ENCODE data around the gene TBCD. TPM values are rescaled to one million over a fixed set of nuclear protein-coding genes. Genes with fewer than 3 reads are reported as not detected.

TBCD gene
- total RNA-seq, 1 donor from 2014 or later: 207 TPM

GRCh38 chr17:82794781-82795482 lies 43.1 kb downstream of the TBCD start:
- DNase-seq (ENCODE audit: low spot score): no peak
- peaks cover 5% of the 10 kb centered on the region for H3K27me3 Mint-ChIP-seq (ENCODE audit: unreplicated experiment)
- peaks cover 10% of the 10 kb centered on the region for H3K36me3 Mint-ChIP-seq (ENCODE audit: low read depth, unreplicated experiment)

GRCh38 chr17:82795615-82796014 lies 43.8 kb downstream of the TBCD start:
- Mint-ChIP-seq H3K36me3 (ENCODE audit: low read depth, unreplicated experiment) (peaks cover 11% of the 10 kb centered on the region), H3K4me1 (ENCODE audit: unreplicated experiment) (no peaks in the 10 kb centered on the region), H3K27ac (ENCODE audit: unreplicated experiment) (no peak overlapping the region), H3K4me3 (ENCODE audit: unreplicated experiment) (no peak overlapping the region), H3K27me3 (ENCODE audit: unreplicated experiment) (peaks cover 6% of the 10 kb centered on the region), H3K9me3 (ENCODE audit: unreplicated experiment) (no peaks in the 10 kb centered on the region)
- no peak for TF ChIP-seq CTCF (IDR thresholded peaks at IDR 0.05; ENCODE audit: unreplicated experiment)
- DNase-seq (ENCODE audit: low spot score): no peak

More at GRCh38 chr17:82794781-82795482, 43.1 kb downstream of the TBCD start:
- TF ChIP-seq CTCF (IDR thresholded peaks at IDR 0.05; ENCODE audit: unreplicated experiment): no peak
- Mint-ChIP-seq H3K9me3 (ENCODE audit: unreplicated experiment) (no peaks in the 10 kb centered on the region), H3K4me1 (ENCODE audit: unreplicated experiment) (no peaks in the 10 kb centered on the region), H3K4me3 (ENCODE audit: unreplicated experiment) (no peak overlapping the region), H3K27ac (ENCODE audit: unreplicated experiment) (no peak overlapping the region)

GRCh38 chr17:82797061-82797460 lies 45.2 kb downstream of the TBCD start:
- no peak for DNase-seq (ENCODE audit: low spot score)
- no peak overlapping the region for H3K27ac Mint-ChIP-seq (ENCODE audit: unreplicated experiment)
- H3K9me3 Mint-ChIP-seq (ENCODE audit: unreplicated experiment): peaks cover 5% of the 10 kb centered on the region
- H3K4me3 Mint-ChIP-seq (ENCODE audit: unreplicated experiment): no peak overlapping the region
- TF ChIP-seq CTCF (IDR thresholded peaks at IDR 0.05; ENCODE audit: unreplicated experiment): no peak
- peaks cover 2% of the 10 kb centered on the region for H3K4me1 Mint-ChIP-seq (ENCODE audit: unreplicated experiment)
- peaks cover 18% of the 10 kb centered on the region for H3K36me3 Mint-ChIP-seq (ENCODE audit: low read depth, unreplicated experiment)
- H3K27me3 Mint-ChIP-seq (ENCODE audit: unreplicated experiment): peaks cover 10% of the 10 kb centered on the region

GRCh38 chr17:82798752-82799151 lies 46.9 kb downstream of the TBCD start:
- peaks cover 2% of the 10 kb centered on the region for H3K4me1 Mint-ChIP-seq (ENCODE audit: unreplicated experiment)
- no peak for TF ChIP-seq CTCF (IDR thresholded peaks at IDR 0.05; ENCODE audit: unreplicated experiment)
- peaks cover 13% of the 10 kb centered on the region for H3K27me3 Mint-ChIP-seq (ENCODE audit: unreplicated experiment)
- no peak for DNase-seq (ENCODE audit: low spot score)
- no peak overlapping the region for H3K4me3 Mint-ChIP-seq (ENCODE audit: unreplicated experiment)
- H3K27ac Mint-ChIP-seq (ENCODE audit: unreplicated experiment): no peak overlapping the region
- H3K9me3 Mint-ChIP-seq (ENCODE audit: unreplicated experiment): peaks cover 5% of the 10 kb centered on the region
- peaks cover 26% of the 10 kb centered on the region for H3K36me3 Mint-ChIP-seq (ENCODE audit: low read depth, unreplicated experiment)

GRCh38 chr17:82799591-82799990 lies 47.7 kb downstream of the TBCD start:
- TF ChIP-seq CTCF (IDR thresholded peaks at IDR 0.05; ENCODE audit: unreplicated experiment): no peak
- H3K4me3 Mint-ChIP-seq (ENCODE audit: unreplicated experiment): no peak overlapping the region
- peaks cover 13% of the 10 kb centered on the region for H3K27me3 Mint-ChIP-seq (ENCODE audit: unreplicated experiment)
- H3K27ac Mint-ChIP-seq (ENCODE audit: unreplicated experiment): no peak overlapping the region
- peaks cover 2% of the 10 kb centered on the region for H3K4me1 Mint-ChIP-seq (ENCODE audit: unreplicated experiment)
- peaks cover 26% of the 10 kb centered on the region for H3K36me3 Mint-ChIP-seq (ENCODE audit: low read depth, unreplicated experiment)
- peaks cover 5% of the 10 kb centered on the region for H3K9me3 Mint-ChIP-seq (ENCODE audit: unreplicated experiment)
- no peak for DNase-seq (ENCODE audit: low spot score)

All from endothelial cell (in vitro differentiated cells).